Stomach (tissue), 9 donors: ENCODE measurements around the gene CUEDC1. TPM values are rescaled to one million over a fixed set of nuclear protein-coding genes. Genes with fewer than 3 reads are reported as not detected.

Experiments used
- DNase-seq, 2 donors: peaks; one replicate each; pipeline versions ENCODE4 v3.0.0 to v3.0.0-alpha.2; 2013 to 2019
- H3K27ac ChIP-seq, 5 donors: fragments of 200-600 bp in 4 of 5; sonication (generic) in 4 of 5; one replicate each; pipeline ENCODE4 v1.5.1; 2013 to 2019; ENCODE audit warnings: mild to moderate bottlenecking in 1 of 5, moderate library complexity in 1 of 5
- H3K27me3 ChIP-seq, 3 donors: fragments of 200-600 bp; sonication (generic); one replicate each; pipeline ENCODE4 v1.5.1; 2017 to 2019; ENCODE audit warnings: mixed run types in 1 of 3
- H3K36me3 ChIP-seq, 4 donors: fragments of 200-600 bp; sonication (generic); 1 replicate in 3 of 4; 2 replicates in 1 of 4; pipeline ENCODE4 v1.5.1; 2016 to 2019
- H3K4me1 ChIP-seq, 4 donors: fragments of 200-600 bp; sonication (generic); one replicate each; pipeline ENCODE4 v1.5.1; 2016 to 2019
- H3K4me3 ChIP-seq, 4 donors: fragments of 200-600 bp; sonication (generic) in 3 of 4; one replicate each; pipeline ENCODE4 v1.5.1; 2016 to 2019; ENCODE audit warnings: mild to moderate bottlenecking in 1 of 4
- H3K9me3 ChIP-seq, 4 donors: fragments of 200-600 bp; sonication (generic); one replicate each; pipeline ENCODE4 v1.5.1; 2016 to 2019
- EP300 ChIP-seq: sonication (generic); formaldehyde crosslinking; IDR thresholded peaks from one replicate; pipeline ENCODE4 v1.6.1; 2017; ENCODE audit warnings: antibody characterized with exemption
- POLR2A ChIP-seq, 4 donors: fragments of 450-650 bp; IDR thresholded peaks; one replicate each; pipeline ENCODE4 v1.6.1; 2016; ENCODE audit warnings: antibody characterized with exemption in 4 of 4, control low read depth in 2 of 4, mild to moderate bottlenecking in 1 of 4, moderate library complexity in 1 of 4
- POLR2AphosphoS5 ChIP-seq, 3 donors: sonication (generic); formaldehyde crosslinking; IDR thresholded peaks; one replicate each; pipeline ENCODE4 v1.6.1; 2016; ENCODE audit warnings: antibody characterized with exemption in 3 of 3
- WGBS, 5 donors: extraction: QIAGEN DNeasy Blood & Tissue Kit in 3 of 5; methylation state at CpG; one replicate each; pipeline versions ENCODE4 v1.1.5 to v1.1.7; 2013 to 2018; 5-methylcytosine and 5-hydroxymethylcytosine counted together
- intact Hi-C: fragments of 100-400 bp; cut with DNase I; formaldehyde crosslinking; loops from one replicate; pipeline ENCODE4 v1.15.1; 2023; ENCODE audit warnings: low total_unique reads
- polyA plus RNA-seq, 3 donors: library from polyadenylated mRNA; stranded (reverse); fragments of 200-250 nt; gene quantifications; one replicate each; pipeline ENCODE4 v1.2.3, GENCODE V29; 2013
- total RNA-seq, 5 donors: library from RNA; depleted of rRNA; stranded (reverse); fragments of >200 nt; gene quantifications; one replicate each; pipeline versions ENCODE4 v1.1.0 to v1.2.3, GENCODE V29; 2014 to 2016
- TF ChIP-seq, protein P1 (sequence below), 7 experiments: fragments of 450-650 bp in 4 of 7; fragments of 200-600 bp in 3 of 7; sonication (generic) in 3 of 7; IDR thresholded peaks; one replicate each; pipeline ENCODE4 v1.5.1; 2016 to 2019; ENCODE audit warnings: antibody characterized with exemption in 7 of 7, control low read depth in 2 of 7, mild to moderate bottlenecking in 1 of 7
- donor health status: healthy with polysubstance abuse.
- donor health status: Bipolar disorder and iron deficiency.
- donor health status: healthy.

Gene CUEDC1
- total and polyA plus RNA-seq, 8 donors, result 10.5 to 111 (median 21.7) TPM

DNA sequence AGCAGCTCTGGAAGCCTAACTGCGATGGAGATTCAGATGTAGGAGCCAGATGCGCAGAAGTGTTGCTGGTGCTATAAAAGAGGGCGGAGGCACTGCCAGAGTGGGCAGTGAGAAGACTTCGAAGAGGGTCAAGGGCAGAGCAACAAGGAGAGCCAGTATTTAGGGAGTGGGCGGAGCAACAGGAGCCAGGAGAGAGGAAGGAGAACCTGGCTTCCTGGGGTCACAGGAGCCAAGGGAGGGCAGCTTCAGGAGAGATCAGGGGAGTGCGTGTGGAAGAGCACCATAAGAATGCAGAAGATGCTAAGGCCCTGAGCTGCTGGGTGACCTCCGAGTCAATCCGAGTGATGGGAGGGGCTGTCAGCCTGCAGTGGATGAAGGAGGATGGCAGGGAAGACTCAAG, 90.9 kb downstream of the CUEDC1 start:
- intact Hi-C loops, result loop anchor here (10.0 kb wide), 1 partner anchor 221 kb away; the partner anchor contains the start of gene DYNLL2
- no peak overlapping the region for H3K4me3 ChIP-seq

DNA sequence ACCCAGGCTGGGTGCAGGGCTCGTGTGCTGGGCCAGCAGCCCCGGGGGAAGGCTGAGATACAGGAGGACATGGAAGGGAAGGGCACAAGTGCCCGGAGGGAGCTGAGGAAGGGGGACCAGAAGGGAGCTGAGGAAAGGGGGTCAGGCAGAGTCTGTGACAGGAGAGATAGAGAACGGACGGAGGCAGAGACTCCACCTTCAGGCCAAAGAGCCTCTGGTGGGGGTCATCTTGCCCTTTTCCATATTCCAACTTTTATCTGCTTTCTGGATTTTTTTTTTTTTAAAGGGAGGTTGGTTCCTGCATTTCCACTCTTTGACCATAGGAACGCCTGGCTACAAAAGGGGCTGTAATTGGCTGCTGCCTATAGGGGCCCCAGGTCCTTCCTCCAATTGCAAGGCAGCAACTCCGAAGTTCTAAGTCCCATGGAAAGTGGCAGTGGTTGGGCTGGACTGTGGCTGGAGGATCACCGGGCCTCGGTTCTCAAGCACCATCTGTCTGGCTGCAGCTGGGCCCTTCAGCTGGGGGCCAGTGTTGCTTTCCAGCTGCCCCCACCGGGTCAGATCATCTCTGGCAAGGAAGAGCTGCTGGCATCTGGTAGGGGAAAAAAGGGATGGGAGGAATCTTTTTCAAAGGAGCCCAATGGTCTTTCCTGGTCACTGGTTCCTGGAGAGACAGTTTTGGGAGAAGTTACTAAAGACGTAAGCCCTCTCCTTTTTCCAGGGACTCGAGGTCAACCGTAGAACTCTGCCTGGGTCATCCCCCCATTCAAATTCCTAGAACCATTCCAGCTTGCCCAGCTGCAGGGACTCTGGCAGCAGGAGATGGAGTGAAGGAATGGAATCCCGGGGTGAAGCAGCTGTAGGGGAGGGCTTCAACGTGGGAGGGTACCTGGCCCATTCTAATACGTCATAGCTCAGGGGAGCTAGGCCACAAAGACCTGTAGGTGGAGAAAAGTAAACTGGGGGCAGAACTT, 92.2 kb downstream of the CUEDC1 start:
- H3K36me3 ChIP-seq, result peaks cover 0 to 36% (median 20%) of the 10 kb centered on the region in 4 donors
- 68 to 83% (median 79%) methylated on average over 16 of the region's 16 CpGs for WGBS, 5 donors
- H3K4me3 ChIP-seq, result no peak overlapping the region
- peaks cover 35 to 61% (median 44%) of the 10 kb centered on the region in 4 donors for H3K4me1 ChIP-seq
- TF ChIP-seq, protein P1, sequence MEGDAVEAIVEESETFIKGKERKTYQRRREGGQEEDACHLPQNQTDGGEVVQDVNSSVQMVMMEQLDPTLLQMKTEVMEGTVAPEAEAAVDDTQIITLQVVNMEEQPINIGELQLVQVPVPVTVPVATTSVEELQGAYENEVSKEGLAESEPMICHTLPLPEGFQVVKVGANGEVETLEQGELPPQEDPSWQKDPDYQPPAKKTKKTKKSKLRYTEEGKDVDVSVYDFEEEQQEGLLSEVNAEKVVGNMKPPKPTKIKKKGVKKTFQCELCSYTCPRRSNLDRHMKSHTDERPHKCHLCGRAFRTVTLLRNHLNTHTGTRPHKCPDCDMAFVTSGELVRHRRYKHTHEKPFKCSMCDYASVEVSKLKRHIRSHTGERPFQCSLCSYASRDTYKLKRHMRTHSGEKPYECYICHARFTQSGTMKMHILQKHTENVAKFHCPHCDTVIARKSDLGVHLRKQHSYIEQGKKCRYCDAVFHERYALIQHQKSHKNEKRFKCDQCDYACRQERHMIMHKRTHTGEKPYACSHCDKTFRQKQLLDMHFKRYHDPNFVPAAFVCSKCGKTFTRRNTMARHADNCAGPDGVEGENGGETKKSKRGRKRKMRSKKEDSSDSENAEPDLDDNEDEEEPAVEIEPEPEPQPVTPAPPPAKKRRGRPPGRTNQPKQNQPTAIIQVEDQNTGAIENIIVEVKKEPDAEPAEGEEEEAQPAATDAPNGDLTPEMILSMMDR (IDR thresholded peaks at IDR 0.05), result no peak
- TF ChIP-seq POLR2AphosphoS5 (IDR thresholded peaks at IDR 0.05), result no peak
- TF ChIP-seq EP300, result no peak
- no peak for TF ChIP-seq POLR2A (IDR thresholded peaks at IDR 0.05)
- H3K27ac ChIP-seq, result peak overlapping the region; percentile 8 to 93 (median 86)
- H3K9me3 ChIP-seq, result no peaks in the 10 kb centered on the region
- H3K27me3 ChIP-seq, result no peaks in the 10 kb centered on the region
- peak in 1 of 2 donors; percentile 43 for DNase-seq
- intact Hi-C loops, result loop anchor here (10.0 kb wide), 1 partner anchor 222 kb away; the partner anchor contains the start of gene DYNLL2

More for the DNA sequence above, 90.9 kb downstream of the CUEDC1 start:
- H3K4me1 ChIP-seq, result peaks cover 44 to 65% (median 52%) of the 10 kb centered on the region in 4 donors
- H3K27ac ChIP-seq, result no peak overlapping the region
- 86 to 93% (median 88%) methylated on average over 8 of the region's 8 CpGs for WGBS, 5 donors
- no peaks in the 10 kb centered on the region for H3K9me3 ChIP-seq
- DNase-seq, result peak in 1 of 2 donors; percentile 2
- H3K36me3 ChIP-seq, result peaks cover 0 to 36% (median 22%) of the 10 kb centered on the region in 4 donors
- H3K27me3 ChIP-seq, result no peaks in the 10 kb centered on the region
- no peak for TF ChIP-seq POLR2AphosphoS5 (IDR thresholded peaks at IDR 0.05)
- no peak for TF ChIP-seq EP300
- TF ChIP-seq, protein P1 (IDR thresholded peaks at IDR 0.05), result no peak
- TF ChIP-seq POLR2A (IDR thresholded peaks at IDR 0.05), result no peak

DNA sequence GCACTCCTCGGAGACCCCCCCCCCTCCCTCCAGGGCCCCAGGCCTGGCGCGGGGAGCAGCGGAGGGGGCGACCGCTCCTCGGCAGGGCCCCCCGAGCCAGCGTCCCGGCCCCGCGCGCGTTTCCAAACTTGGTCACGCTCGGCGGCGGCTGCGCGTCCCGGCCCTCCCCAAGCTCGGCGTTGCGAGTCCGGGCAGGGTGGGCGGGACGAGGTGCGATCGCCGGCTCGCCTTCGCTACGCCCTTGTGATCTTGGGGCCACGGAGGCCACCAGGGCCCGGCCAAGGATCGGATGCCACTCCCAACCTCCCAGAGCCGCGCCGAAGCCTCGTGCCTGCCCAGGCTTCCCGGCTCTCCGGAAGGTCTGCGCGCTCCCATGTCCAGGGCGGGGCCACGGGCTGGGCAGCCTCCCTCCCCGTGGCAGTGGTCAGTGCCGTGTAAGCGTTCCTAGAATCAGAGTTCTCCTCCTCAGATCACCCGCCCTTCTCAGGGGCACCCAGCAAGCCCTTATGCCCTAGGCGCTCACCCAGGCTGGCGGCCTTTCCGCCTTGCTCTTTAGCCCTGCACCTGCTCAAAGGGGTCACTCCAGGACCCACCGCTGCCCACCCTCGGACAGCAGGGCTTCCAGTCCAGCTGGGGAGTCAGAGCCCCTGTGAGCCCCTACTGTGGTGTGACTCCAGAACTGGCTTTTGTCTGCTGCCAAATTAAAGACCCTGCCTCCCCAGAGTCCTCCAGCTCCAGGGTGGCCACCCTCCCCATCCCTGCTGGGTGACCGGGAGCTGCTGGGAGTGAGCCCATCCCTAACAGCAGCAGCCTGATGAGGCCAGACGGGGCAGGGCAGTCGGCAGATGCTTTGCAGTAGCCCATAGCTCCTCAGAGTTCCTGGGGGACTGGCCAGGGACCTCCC, 93.2 kb downstream of the CUEDC1 start:
- peaks cover 30 to 61% (median 47%) of the 10 kb centered on the region in 4 donors for H3K4me1 ChIP-seq
- TF ChIP-seq EP300 (no peak), POLR2AphosphoS5 (IDR thresholded peaks at IDR 0.05) (peak; percentile 62 to 80 (median 63))
- peaks cover 0 to 28% (median 20%) of the 10 kb centered on the region in 4 donors for H3K36me3 ChIP-seq
- intact Hi-C loops, result loop anchor here (10.0 kb wide), 1 partner anchor 223 kb away; the partner anchor contains the start of gene DYNLL2
- peak; percentile 70 to 75 for DNase-seq
- no peaks in the 10 kb centered on the region for H3K27me3 ChIP-seq
- WGBS, 5 donors, result 7 to 46% (median 10%) methylated on average over 8 to 58 of the region's 58 CpGs
- H3K9me3 ChIP-seq, result no peaks in the 10 kb centered on the region
- peak overlapping the region; percentile 46 to 54 (median 53) for H3K4me3 ChIP-seq
- H3K27ac ChIP-seq, result peak overlapping the region; percentile 82 to 93 (median 86)

DNA sequence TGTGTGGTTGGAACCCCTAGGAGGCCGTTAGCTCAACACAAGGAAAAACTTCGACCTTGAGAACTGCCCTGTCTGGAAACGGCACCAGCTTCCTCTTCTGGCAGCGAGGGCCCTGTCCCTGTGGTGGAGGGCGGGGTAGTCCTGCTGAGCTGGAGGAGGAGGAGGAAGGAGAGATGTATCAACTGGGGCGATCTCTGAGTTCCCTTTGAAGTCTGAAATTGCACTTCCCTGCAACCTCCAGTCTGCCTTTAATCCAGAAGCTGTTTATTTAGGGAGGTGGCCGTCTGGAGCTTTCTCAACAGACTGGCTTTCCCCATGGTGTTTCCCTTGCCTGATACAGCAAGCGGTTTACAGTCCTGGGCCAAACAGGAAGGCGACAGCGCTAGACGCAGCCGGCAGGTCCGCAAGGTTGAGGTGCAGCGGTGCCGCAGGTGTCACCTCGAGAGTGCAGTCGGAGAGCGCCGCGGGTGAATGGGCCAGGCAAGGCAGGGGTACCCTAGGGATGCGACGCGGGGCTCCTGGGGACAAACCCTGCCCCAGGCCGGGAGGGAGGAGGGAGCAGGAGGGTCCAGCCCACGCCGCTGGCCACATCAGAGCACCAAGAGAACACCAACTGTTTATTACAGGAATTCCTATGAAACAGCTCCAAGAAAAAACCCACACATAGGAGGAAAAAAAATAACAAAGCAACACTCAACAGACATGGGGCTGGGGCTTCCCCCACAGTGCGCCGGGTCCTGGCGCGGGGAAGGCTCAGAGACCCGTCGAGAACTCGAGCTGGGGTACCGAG, 94.0 kb downstream of the CUEDC1 start:
- Histone ChIP-seq H3K36me3 (peaks cover 0 to 20% (median 16%) of the 10 kb centered on the region in 4 donors), H3K4me1 (peaks cover 30 to 61% (median 48%) of the 10 kb centered on the region in 4 donors), H3K9me3 (no peaks in the 10 kb centered on the region), H3K27me3 (no peaks in the 10 kb centered on the region), H3K4me3 (peak overlapping the region; percentile 46 to 54 (median 53)), H3K27ac (peak overlapping the region; percentile 82 to 93 (median 86))
- 1 to 4% (median 1%) methylated on average over 33 to 34 of the region's 34 CpGs for WGBS, 5 donors
- intact Hi-C loops, result loop anchor here (10.0 kb wide), 1 partner anchor 224 kb away; the partner anchor contains the start of gene DYNLL2
- no peak for TF ChIP-seq POLR2A (IDR thresholded peaks at IDR 0.05)
- TF ChIP-seq POLR2AphosphoS5 (IDR thresholded peaks at IDR 0.05), result peak in 2 of 3 donors; percentile 39 to 71
- TF ChIP-seq, protein P1 (IDR thresholded peaks at IDR 0.05), result no peak
- TF ChIP-seq EP300, result no peak
- DNase-seq, result peak; percentile 84
